ENCODE data around the gene SPINT1.

Gene SPINT1, protein sequence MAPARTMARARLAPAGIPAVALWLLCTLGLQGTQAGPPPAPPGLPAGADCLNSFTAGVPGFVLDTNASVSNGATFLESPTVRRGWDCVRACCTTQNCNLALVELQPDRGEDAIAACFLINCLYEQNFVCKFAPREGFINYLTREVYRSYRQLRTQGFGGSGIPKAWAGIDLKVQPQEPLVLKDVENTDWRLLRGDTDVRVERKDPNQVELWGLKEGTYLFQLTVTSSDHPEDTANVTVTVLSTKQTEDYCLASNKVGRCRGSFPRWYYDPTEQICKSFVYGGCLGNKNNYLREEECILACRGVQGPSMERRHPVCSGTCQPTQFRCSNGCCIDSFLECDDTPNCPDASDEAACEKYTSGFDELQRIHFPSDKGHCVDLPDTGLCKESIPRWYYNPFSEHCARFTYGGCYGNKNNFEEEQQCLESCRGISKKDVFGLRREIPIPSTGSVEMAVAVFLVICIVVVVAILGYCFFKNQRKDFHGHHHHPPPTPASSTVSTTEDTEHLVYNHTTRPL

DNA sequence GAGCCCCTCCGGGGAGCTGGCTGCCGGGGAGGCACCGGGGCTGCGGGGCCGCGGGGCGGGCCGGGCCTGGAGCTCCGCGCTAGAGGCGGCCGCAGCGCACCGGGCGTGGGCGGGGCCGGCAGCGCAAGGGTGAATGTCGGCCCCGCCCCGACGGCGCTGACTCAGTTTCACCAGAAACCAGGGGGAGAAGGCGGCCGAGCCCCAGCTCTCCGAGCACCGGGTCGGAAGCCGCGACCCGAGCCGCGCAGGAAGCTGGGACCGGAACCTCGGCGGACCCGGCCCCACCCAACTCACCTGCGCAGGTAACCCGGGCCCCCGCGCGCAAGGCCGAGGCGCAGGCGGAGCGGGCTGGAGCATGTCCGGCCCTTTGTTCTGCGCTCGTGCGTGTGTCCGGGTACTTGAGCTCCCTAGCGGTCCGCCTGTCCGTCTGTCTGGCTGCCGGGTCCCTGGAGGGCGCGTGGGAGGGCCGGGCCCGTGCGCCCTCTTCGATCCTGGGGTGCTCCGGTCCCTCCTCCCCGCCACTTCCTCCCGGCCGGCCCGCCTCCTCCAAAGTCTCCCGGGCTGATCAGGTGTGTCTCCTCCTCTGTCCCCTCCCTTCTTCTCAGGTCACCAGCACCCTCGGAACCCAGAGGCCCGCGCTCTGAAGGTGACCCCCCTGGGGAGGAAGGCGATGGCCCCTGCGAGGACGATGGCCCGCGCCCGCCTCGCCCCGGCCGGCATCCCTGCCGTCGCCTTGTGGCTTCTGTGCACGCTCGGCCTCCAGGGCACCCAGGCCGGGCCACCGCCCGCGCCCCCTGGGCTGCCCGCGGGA, at the start of gene SPINT1:
Gene SPINT1, plus strand, starts transcription at position 164 of the 811 bp plus-strand sequence. Its CDS starts 507 bp downstream, at position 671.
- DNase-seq (ENCODE audit: insufficient read length, low spot score) (peak; percentile 65), FAIRE-seq (no peak)

DNA sequence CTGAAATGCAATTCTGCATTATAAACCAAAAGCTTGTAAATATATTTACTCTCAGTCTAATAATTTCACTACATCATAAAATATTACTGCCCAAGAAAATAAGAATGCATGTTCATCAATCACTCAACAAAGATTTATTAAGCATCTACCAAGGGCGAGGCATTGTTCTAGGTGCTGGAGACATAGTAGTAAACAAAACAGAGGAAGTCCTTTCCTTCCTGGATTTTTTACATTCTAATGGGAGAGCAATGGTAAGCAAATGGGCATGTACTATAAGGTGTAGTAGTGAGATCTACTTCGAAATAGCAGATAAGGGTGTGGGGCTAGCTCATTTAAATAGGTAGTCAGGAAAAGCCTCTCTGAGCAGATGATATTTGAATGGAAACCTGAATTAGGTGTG, 47.8 kb upstream of the SPINT1 start:
- no peak for FAIRE-seq
- no peak for DNase-seq (ENCODE audit: insufficient read length, low spot score)

DNA sequence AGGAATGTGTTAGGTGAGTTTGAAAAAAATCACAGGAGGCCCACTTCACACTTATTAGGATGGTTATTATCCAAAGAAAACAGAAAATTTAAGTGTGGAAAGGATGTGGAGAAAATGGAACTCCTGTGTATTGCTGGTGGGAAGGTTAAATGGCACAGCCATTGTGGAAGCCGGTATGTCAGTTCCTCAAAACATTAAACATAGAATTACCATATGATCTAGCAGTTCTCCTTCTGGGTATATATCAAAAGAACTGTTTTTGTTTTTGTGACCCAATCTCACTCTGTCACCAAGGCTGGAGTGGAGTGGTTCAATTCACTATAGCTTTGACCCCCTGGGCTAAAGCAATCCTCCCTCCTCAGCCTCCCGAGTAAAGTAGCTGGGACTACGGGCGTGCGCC, 47.3 kb upstream of the SPINT1 start:
- DNase-seq (ENCODE audit: insufficient read length, low spot score), result no peak
- no peak for FAIRE-seq

DNA sequence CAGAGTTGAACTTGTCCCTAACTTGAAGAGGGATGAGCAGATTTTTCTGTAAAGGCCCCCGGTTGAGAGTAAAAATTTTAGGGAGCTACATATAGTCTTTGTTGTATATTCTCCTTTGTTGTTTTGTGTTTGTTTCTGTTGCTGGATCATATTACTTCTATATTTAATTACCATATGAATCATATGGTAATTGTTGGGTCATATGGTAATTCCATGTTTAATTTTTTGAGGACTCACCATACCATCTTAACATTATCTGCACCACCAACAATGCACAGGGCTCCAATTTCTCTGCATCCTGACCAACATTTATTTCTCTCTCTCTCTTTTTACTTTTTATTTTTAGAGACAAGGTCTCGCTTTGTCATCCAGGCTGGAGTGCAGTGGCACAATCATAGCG, 44.3 kb upstream of the SPINT1 start:
- no peak for DNase-seq (ENCODE audit: insufficient read length, low spot score)
- no peak for FAIRE-seq

DNA sequence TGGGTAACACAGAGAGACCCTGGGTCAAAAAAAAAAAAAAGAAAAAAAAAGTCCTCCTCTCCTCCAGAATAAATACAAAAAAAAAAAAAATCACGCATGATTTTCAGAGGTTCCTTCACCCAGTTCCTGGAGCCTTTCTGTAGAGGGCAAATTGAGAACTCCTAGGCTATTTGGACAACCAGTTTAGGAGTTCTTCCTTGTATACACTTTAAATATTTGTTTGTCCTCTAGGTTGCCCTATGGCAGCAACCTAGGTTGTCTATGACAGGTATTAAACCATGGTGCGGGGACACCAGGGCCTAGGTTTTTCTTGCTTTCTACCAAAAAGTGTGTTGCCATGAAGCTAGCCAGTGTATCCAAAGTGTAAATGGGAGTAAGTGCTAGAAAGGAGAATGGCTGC, 40.8 kb upstream of the SPINT1 start:
- no peak for DNase-seq (ENCODE audit: insufficient read length, low spot score)
- no peak for FAIRE-seq

DNA sequence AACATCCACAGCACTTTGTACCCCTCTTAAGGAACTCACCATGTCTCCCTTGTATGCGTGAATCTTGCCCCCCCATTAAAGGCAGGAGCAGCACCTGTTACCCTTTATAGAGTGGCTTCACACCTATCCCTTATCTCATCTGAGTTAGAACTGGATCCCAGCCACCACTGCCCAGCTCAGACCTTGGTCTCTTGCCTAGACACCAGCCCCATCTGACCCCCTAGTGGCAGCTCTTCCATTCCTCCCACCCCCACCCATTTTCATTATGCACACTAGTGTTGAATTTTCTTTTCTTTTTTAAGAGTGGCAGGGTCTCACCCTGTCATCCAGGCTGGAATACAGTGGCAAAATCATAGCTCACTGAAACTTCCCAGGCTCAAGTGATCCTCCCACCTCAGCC, 40.2 kb upstream of the SPINT1 start:
- no peak for FAIRE-seq
- DNase-seq (ENCODE audit: insufficient read length, low spot score), result no peak

DNA sequence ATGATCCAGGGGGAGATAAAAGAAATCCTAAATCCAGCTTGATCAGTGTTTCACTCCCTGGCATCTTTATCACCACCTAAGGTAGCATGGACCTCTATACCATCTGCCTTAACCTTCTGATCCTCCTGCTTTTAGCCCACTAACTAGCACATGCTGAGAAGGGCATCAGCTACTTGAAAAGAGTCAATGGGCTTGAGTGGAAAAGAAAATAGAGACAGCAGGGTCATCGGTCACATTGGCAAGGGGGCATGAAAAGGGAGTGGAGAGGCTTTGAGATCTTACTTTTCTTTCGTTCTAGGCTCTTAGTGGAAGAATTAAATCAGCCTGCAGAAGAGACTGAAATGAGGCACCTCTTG, 37.2 kb upstream of the SPINT1 start:
- no peak for DNase-seq (ENCODE audit: insufficient read length, low spot score)
- FAIRE-seq, result no peak

DNA sequence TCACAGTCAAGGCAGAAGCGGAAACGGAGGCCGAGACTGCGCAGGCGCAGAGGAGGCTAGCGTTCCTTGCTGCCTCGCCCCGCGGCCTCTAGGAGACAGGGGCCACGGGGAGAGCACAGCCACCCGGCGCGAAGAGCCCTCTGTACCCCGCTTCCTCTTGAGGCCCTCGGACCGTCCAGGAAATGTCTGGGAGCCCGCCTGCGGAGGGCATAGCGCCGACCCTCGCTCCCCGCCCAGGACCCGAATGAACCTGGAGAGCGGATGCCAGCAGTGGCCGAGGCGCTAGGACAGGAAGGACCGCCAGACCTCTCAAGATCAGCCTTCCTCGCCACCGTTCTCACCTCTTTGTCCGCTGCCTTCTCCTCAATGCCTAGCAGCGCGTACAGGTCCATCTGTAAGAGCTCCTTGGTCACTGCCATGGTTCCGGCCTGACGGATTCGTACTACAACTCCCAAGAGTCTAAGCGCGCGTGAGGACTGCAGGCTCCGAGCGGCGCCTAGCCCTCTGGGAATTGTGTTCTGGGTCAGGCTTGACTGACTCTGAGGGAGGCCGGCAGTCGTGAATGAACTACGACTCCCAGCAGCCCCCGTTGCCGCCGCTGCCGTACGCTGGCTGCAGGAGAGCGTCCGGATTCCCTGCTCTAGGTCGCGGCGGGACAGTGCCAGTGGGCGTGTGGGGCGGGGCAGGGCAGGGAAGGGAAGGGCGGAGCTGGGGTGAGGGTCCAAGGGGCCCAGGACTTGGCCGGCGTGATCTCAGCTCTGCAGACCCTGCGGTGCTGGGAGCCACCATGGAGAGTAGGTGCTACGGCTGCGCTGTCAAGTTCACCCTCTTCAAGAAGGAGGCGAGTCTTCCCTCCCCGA, 36.6 kb upstream of the SPINT1 start, which contains the start of the genes DNAJC17 and ZFYVE19:
Gene DNAJC17, minus strand, starts transcription at position 446 of the 860 bp plus-strand sequence. Its CDS starts 27 bp downstream, at position 419.
Gene ZFYVE19, plus strand, starts transcription at position 62 of the 860 bp plus-strand sequence. Its CDS starts 501 bp downstream, at position 563.
- peak; percentile 88 for DNase-seq (ENCODE audit: insufficient read length, low spot score)
- peak; percentile 96 for FAIRE-seq

DNA sequence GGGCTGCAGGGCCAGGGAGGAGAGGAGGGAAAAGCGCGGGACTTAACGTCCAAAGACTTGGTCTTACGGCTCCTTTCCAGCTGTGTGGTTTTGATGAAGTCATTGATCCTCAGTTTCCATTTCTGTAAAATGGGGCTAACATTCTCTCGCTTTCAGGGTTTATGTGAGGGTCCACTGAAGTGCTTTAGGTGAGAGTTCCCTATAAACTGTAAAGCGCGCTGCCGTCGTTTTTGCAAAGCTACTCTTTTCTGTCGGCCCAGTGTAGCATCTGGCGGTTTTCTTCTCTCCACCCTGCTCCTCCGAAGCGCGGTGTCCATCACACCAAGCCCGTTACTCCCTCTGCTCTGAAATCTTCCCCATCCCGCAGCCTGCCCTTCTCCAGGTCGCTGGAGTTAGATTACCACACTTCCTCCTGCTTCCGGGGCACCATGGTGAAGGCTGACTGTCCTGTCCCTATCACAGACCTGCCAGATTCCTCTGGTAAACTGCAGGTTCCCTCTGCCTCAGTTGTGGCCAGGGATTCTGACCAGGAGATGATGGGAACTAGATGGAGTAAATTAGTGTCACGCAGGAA, 35.9 kb upstream of the SPINT1 start:
- DNase-seq (ENCODE audit: insufficient read length, low spot score) (no peak), FAIRE-seq (no peak)

DNA sequence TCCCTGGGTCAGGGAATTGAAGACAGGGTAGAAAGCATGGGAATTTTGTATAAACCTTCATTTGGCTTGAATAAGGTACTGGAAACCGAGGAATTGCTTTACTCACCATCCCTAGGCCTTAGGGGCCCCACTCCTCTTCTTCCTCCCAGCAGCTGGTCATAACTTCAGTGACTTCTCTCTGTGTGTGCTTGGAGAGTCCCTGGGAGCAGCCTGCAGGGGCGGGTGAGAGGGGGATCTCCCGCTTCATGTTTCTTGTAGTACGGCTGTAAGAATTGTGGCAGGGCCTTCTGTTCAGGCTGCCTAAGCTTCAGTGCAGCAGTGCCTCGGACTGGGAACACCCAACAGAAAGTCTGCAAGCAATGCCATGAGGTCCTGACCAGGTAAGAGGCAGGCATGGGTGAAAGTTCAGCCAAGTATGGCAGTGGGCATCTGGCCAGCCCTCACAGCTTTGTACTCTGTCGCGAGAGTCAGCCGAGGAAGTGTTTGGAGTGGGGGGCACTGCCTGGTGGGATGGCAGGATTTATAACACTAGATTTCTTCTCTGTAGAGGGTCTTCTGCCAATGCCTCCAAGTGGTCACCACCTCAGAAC, 34.9 kb upstream of the SPINT1 start:
- FAIRE-seq (no peak), DNase-seq (ENCODE audit: insufficient read length, low spot score) (no peak)

DNA sequence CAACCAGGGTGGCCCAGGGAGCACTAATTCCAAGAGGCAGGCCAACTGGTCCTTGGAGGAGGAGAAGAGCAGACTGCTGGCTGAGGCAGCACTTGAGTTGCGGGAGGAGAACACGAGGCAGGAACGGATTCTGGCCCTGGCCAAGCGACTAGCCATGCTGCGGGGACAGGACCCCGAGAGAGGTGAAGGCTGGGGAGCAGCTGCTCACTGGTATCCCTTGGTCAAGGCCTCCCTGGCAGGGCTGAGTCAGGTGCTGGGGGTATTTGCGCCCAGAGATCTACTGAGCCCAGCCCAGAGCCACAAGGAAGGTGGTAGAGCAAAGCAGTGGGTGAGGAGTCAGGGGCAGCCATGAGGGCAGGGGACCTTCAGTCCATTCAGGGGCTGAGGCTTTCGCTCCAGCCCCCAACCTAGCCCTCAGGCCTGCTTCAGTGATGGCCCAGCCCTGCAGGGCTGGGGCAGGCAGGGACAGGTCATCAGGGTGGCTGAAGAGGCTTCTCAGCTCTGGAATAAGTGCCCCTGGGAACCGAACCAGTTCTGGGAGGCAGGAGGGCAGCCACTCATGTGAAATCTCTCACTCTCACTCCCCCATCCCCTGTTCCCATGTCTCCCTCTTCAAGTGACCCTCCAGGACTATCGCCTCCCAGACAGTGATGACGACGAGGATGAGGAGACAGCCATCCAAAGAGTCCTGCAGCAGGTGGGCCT, 31.0 kb upstream of the SPINT1 start:
- DNase-seq (ENCODE audit: insufficient read length, low spot score), result no peak
- FAIRE-seq, result no peak

DNA sequence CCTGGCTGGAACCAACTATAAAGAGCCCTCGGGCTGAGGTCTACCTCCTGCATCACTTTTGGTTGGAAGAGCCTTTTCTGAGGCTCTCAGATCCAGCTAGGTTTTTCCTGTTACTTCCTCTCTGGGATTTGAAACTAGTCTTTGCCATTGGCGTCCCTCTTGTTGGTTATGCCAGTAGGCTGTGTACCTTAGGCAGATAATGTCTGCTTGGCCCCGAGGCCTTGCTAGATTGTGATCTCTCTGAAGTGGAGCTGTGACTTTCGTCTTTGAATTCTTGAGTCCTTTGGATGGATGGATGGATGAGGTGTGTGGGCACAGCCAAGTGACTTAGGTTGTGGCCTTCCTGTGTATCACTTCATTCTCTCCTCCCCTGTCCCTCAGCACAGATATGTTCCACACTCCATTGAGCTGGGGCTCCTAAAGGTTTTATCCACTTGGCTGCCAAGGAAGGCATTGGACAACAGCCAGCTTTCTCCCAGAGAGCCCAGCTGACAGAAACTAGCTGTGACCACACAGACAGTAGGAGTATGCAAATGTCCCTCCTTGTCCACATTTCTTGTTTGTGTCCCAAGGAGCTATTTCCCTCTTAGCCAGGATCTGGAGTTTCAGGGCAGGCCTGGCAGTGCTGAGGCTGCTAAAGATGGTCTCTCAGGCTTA, 28.7 kb upstream of the SPINT1 start:
- DNase-seq (ENCODE audit: insufficient read length, low spot score), result no peak
- no peak for FAIRE-seq

DNA sequence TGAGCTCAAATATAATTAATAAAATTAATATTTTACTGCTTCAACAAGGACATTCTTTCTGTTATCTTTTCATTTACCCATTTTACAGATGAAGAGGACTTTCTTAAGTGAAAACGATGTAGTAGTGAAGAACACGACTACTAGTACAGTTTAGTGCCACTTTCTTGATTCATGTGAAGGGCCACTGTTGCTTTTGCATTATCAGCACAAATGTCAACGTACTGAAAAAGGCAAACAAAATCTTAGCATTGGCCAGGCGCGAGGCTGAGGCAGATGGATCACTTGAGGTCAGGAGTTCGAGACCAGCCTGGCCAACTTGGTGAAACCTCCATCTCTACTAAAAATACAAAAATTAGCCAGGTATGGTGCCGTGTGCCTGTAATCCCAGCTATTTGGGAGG, 24.8 kb upstream of the SPINT1 start:
- no peak for FAIRE-seq
- DNase-seq (ENCODE audit: insufficient read length, low spot score), result no peak

DNA sequence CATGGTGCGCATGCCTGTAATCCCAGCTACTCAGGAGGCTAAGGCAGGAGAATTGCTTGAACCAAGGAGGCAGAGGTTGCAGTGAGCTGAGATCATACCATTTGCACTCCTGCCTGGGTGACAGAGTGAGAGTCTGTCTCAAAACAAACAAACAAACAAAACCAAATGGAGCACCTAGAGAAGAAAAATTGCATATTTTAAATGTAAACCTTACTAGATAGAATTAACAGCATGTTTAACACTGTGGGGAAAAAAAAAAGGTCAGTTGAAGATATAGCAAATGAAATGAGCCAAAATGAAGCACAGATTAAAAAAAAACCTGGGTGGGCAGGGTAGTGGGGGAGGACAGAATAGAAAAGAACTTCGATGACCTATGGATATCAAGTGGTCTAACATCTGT, 22.7 kb upstream of the SPINT1 start:
- FAIRE-seq, result no peak
- DNase-seq (ENCODE audit: insufficient read length, low spot score), result no peak

DNA sequence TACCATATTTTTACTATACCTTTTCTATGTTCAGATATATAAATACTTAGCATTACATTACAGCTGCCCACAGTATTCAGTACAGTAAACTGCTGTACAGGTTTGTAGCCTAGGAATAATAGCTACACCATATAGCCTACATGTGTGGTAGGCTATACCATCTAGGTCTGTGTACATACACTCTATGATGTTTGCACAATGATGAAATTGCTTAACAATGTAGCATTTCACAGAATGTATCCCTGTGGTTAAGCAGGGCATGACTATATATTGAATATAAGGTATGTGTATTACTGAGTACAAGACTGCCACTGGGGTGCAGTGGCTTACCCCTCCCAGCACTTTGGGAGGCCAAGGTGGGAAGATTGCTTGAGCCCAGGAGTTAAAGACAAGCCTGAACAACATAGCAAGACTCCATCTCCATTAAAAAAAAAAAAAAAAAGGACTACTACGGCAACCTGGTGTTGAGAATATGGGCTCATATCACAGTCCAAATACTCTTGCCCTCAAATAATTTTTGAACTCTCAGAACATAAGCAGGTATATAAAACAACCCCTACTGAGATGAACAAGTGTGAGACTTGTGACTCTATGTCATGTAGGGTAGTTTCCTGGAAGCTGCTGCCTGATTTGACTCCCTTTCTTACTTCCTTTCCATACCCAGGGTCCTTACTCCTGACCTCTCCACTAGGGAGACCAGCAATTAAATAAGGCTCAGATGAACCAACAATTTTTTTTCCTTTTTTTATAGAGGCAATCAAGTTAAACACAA, 20.1 kb upstream of the SPINT1 start:
- DNase-seq (ENCODE audit: insufficient read length, low spot score) (no peak), FAIRE-seq (no peak)

DNA sequence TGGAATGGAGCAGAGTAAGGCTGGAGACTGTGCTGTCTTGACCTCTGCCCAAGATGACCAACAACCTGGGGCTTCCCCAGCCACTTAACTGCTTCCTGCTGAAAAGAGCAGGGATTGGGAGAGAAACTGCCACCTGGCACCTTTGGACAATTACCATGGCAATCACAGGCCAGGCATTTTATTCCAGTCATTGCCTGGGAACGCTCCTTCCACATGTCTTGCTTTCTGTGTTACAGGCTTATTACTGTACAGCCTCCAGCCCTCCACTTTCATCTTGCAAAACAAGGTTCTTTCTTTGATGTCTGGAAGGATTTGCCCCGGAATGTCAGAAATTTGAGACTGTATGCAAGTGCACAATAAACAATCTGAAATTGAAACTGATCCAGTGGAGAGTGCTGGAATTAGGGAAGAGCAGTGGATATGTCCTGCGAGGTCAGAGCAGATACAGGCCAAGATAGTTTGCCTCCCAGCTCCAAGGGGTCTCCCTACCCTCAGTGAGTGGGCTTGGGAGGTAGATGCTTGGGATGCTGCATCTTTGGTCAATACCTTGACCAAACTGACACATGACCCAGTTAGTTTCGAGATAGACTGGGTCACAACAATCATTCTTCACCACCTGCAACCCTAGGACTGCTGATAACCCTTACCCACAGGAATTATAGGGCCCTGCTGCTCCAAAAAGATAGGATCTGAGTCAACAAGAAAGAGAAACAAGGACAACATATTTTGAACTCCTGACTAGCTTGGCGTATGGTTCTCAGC, 18.0 kb upstream of the SPINT1 start:
- DNase-seq (ENCODE audit: insufficient read length, low spot score) (no peak), FAIRE-seq (no peak)

DNA sequence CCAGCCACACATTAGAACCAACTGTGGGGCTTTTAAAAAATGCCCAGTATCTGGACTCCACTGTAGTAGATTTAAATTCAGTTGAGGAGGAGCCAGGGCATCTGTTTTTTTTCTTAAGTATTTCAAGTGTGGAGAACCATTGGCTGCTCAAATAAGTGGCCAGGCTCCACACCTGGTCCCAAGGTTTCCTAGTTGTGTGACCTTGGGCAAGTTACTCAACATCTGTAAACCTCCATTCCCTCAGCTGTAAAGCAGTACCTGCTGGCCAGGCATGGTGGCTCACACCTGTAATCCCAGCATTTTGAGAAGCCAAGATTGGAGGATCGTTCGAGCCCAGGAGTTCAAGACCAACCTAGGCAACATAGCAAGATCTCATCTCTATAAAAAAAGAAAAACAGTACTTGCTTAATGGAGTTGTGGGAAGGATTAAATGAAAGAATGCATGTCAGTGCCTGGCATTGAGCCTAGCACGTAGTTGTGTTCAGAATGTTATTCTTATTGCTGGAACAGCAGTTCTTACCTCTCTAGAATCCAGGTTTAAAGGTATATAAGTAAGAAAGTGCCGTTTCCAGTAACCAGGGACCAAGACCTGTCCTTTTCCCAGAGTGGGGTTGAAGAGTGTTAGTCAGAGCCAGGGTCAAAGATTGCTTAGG, 17.3 kb upstream of the SPINT1 start:
- no peak for DNase-seq (ENCODE audit: insufficient read length, low spot score)
- FAIRE-seq, result no peak

Measured in GM19239 (cell line).